SW 1271 (cell line): Measurements from ENCODE around the gene CSPG4.
"Not testable (repeated sequence)": the region's sequence is repeated elsewhere in the genome, so short reads cannot be mapped to it uniquely, and the experiment has no call there.

ENCODE experiments used
- DNase-seq, 2 experiments: peaks; one replicate each; lab custom pipeline; 2025; lab: John Stamatoyannopoulos, UW

Gene CSPG4

DNA sequence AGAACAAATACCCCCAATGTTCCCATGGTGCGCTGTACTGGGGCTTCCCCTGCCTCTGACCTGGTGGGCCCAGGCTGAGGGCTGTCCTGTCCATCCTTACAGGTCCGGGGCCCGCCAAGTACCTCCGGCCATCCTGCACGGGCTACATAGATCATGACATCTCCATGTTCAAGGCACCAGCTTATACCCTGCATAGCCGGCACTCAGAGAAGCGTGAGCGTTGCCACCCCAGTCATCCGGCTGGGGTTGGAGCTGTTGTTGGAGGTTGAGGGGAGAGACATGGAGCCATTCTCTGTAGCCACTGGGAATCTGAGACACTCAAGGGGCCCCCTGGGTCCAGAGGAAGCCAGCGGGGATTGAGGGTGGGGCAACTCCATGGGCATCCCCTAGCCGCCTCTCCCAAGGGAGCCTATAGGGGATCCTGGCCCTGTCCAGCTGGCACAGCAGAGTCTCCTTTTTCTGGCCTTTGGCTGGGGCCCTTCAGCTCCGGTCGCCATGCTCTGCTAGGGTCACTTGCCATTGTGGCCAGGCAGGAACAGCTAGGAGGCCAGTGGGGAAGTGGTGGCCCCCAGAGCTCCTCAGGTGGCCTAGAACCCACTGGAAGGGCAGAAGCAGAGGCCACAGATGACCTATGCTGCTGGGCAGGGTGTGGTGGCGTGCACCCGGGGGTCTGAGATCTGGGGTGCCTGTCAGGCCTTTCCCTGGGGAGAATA, 12.5 kb upstream of the CSPG4 start:
- no peak for DNase-seq

DNA sequence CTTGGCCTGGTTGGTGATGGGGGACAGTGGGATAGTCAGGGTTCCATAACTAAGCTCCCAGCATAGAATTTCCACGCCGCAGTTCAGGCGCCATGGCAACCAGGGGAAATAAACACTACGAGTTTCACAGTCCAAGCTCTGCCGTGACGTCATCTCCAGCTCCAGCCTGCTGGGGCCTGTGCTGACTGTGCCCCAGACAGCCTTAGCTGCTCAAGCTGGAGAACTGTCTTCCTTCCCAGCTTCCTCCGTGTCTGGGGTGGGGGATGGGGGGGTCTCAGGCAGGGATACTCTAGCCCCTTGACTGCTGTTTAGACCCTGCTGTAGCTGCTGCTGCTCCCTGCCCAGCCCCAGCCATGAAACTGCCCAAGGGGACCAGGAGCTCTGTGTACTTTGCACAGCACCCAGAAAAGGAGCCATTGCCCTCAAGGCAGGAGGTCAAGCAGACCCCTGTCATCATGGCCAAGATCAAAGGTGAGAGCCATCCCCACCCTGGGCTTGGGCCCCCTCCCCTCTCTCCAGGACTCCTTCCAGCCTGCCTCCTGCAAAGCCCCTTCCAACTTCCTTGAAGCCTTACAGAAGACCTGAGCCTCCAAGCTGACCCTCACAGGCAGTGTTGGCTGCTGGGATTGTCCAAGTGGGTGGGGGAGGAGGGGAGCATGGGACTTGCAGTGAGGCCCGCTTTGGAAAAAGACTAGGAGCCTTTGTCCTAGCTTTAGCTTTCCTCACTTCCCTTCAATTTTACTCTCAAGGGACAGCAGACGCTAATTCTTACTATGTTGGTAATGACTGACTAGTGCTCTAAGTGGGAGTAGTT, 11.4 kb upstream of the CSPG4 start:
- no peak for DNase-seq

DNA sequence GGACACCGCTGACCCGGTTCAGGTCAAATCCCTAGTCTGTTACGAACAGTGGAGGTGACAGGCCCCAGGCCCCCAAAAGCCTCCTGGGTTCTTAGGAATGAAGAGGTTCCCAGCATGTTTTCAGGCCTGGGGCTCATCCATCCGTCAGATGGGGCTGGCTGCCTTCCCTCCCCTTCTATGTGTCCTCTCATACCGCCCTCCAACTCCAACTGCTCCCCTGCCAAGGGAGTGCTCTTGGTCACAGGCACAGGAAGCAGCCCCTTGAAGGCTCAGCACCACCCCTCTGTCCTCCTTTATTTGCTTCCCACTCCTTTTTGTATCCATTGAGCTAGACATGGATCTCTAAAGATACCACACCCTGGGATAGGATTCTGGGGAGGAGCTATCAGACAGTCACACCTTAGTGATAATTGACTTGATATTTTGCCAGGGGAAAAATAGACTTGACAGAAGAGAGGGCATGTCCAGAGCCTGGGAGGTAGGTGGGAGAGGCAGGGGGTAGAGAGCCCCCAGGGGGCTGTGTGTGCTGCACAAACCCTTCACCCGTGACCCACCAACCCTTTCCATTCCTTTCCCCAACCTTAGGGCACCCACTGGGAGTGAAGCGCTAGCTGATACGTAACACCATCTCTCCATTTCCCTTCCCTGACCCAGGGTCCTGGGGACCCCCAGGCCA, 10.7 kb upstream of the CSPG4 start:
- no peak for DNase-seq

DNA sequence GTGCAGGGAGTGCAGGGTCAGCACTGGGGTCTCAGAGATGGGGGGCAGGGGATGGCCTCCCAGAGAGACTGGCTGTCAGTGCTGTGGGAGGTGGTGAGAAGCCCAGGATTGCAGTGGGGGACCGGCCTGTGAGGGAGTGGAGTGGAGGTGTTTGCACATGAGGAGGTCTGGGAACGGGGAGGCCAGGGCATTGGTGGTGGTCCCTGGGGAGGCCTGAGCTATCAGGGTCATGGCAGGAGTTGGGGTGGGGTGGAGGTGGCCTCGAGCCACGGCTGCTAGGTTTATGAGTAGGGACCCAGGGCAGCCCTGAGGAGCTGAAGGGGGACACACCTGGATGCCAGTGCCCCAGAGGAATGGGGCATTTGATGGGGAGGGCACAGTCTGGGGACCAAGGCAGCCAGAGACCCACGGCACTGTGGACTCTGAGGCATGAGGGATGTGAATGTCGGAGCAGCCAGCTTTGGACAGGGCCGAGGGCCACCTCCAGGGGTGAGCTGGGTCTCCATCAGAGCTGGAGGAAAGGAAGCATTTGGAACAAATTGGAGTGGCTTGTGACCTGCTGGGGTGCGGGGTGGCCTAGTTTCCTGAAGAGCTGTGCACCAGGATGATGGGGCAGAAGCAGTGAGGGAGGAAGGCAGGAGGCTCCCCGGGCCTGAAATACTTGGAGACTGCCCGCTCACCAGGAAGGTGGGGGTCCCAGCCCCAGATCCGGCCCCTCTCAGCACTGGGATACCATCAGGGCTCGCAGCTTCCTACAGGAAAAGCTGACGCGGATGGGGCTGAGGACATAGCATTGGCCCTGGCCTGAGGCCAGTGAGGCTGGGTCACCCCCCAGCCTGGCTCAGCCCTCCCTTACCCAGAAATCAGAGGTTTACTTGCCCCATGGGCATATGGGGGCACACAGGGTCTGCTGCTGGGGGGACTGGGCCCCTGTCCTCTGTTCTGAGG, 9.5 kb upstream of the CSPG4 start:
- no peak for DNase-seq

DNA sequence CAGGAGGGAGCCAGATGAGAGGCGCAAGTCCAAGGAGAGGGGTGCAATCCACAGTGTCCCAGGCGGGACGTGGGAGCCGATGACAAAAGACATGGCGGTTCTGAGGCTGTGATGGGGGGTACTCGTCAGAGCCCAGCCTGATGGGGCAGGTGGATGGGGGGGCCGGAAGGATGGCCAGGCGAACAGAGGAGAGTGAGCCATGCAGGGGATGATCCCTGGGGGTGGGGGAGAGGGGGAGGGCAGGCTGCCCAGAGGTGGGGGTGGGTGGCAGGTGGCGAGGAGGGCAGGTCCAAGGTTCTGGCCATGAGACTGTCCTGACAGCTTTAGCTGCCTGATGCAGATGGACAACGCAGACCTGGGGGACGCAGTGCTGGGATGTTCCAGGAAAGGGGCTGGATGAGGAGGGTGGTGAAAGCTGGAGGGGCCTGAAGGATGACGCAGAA, 8.9 kb upstream of the CSPG4 start:
- no peak for DNase-seq

DNA sequence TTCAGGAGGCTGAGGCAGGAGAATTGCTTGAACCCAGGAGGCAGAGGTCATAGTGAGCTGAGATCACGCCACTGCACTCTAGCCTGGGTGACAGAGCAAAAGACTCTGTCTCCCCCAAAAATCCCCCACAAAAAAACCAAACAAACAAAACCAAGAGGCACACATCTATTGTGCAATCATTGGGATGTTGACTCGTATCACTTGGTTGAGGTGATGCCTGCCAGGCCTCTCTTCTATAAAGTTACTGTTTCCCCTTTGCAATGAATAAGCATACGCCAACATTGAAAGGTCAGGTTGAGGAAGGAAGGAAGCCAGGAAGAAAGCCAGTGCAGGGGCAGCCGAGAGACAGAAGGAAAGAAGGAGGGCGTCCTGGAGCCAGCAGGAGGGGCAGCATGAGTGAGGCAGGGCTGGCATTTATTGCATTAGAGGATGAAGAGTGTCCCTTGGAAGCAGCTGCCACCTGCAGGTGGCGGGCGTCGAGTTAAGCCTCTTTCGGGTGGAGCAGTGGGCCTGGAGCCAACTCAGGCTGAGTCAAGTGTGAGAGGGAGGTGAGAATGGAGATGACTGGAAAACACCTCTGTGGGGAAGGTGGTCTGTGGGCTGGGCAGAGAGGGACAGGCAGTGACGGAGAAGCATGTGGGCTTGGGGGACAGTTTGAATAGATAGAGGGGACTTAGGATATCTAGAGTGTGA, 8.3 kb upstream of the CSPG4 start:
- peak in 1 of 2 experiments; percentile 49 for DNase-seq

DNA sequence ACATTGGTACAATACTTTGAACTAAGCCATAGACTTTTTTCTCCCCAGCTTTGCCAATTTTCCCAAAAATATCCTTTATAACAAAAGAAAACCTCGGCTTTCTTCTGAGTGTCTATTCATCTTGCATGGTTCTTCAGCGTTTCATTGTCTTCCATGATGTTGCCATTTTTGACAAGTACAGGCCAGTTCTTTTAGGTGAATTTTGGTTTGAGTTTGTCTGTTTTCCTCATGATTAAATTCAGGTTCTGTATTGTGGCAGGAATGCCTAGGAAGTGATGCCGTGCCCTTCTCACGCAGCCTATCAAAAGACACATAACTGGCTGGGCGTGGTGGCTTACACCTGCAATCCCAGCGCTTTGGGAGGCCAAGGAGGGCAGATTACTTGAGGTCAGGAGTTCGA, 7.6 kb upstream of the CSPG4 start:
- no peak for DNase-seq

DNA sequence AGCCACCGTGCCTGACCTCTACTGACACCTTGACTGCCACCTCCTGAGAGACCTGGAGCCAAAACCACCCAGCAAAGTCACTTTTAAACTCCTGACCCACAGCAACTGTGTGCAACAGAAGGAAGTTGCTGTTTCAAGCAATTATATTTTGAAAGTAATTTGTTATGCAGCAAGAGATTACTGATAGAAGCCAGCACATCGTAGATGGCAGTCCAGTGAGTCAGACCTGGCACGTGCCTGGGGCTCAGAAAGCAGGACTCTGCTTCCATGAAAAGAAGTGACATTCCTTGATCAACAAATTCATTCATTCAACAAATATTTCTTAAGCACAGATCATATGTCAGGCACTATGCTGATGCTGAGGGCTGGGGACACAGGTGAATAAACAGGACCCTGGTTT, 5.7 kb upstream of the CSPG4 start:
- DNase-seq, result no peak

DNA sequence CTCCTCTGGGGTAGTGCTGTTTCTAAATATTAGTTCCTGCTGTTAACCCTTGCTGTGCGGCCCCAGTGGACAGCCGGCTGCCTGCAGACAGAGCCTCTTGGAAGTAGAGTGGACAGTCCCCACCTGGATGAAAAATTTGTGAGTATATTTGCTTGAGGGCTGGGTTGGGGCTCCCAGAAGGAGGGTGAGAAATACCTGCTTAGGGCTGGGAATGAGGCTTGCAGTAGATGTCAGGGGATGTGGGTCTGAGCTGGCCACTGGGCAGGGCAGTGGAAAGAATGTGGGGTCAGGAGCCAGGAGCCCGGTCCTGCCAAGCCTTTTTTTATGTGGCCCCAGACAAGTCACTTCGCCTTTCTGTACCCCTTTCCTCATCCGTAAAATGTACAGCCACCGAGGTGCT, 4.4 kb upstream of the CSPG4 start:
- DNase-seq, result not testable (repeated sequence)

DNA sequence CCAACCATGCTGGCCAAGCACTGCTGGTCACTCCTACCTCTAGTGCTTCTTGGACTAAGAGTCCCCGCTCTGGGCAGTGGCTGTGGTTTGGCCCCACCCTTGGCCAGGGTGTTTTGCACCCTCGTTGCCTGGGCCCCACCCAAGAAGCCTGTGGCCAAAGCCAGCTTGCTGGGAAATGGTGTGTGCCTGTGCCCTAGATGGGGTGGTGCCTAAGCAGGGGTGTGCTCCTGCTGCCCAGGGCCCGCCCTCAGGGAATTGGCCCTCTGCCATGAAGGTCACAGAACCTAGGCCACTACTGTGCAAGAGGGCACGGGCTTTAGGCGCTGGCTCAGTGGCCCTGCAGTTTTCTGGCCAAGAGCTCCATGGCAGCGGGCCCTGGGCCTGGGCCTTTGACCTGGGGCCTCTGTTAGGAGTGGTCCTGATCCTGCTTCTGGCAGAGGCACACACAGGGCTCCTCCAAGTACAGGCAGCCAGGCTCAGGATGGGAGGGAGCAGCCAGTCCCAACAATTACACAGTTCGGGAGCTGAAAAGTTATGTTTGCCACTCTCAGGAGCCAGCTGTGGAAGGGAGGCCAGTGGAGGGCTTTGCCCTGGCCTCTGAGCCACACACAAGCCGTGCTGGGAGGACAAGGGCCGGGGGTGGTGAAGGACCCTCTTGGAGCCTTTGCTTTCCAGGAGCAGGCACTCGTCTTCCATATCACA, 3.8 kb upstream of the CSPG4 start:
- not testable (repeated sequence) for DNase-seq

DNA sequence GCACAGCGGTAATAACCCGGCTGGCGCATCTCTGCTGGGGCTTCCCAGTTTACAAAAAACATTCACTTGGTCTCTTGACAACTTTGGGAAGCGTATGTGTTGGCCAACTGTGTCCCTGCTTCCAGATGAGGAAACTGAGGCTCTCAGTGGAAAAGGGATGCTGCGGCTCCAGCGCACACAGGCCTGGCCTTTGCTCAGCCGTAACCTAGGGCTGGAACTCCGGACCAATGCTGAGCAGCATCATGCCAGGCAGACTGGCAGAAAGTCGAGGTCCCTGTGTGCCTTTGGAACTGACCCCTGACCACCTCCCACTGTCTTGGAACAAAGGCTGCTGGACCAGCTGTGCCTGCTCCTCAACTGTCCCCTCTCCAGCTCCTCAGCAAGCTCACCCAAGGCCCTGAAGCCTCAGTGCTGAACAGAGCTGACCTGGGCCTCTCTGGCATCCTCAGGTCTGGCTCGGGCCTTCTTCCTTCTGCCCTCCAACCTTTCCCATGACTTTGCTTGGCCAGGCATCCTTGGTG, 2.7 kb upstream of the CSPG4 start:
- DNase-seq, result not testable (repeated sequence)

DNA sequence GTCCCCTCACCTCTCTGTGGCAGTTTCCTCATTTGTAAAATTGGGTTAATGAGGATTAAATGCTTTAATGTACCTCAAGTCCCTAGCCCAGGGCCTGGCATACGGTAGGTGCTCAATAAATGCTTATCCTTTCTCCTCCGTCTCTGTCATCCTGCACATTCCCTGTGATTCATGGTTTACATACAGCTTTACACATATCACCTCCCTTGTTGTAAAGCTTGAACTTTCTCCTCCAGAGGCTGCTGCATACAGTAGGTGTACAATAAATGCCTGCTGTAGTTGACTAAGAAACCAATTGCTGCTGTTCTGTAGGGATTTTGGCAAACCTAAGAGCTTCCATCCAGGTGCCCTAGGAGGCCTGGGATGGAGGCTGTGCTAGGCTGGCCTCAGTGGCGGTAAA, 1.5 kb upstream of the CSPG4 start:
- no peak for DNase-seq

DNA sequence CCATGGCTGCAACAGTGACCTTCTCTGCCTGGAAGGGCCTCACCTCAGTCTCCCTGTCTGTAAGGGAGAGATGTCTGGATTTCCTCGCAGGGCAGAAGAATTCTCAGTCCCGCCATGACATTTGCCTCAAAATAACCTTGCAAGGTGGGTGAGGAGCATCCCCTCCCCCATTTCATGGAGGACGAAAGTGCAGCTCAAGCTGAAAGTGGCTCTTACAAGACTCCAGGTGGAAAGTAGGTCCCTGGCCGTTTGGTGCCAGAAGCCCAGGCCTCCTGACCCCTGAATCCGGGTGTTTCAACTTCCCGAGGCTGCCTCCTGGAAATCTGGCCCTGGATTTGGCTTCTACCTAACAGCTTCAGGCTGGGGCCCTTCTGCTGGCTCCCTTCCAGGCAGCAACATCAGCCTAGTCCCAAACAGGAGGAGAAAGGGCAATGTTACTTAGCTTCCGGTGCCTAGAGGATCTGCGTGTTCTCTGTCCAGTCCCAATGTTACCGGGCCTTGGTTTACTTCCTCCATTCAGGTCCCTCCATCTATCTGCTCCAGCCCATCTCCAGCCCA, 769 bp upstream of the CSPG4 start:
- no peak for DNase-seq

DNA sequence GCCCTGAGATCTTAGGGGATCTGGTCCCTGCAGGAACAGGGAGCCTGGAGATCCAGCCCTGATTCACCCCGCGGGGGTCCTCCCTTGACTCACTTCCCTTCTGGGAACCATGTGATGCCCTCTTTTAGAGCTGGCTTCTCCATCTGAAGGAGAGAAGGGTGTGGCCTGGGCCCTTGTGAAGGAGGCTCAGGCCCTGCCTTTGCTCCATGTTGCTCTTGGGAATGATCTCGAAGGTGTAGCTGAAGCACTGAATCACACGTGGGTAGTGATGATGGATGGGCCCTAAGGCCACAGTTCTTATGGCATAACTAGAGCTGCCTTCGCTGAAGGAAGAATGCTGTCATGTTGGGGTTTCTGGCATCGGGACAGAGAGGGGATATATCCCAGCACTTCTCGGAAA, 1.2 kb downstream of the CSPG4 start:
- DNase-seq, result not testable (repeated sequence)

DNA sequence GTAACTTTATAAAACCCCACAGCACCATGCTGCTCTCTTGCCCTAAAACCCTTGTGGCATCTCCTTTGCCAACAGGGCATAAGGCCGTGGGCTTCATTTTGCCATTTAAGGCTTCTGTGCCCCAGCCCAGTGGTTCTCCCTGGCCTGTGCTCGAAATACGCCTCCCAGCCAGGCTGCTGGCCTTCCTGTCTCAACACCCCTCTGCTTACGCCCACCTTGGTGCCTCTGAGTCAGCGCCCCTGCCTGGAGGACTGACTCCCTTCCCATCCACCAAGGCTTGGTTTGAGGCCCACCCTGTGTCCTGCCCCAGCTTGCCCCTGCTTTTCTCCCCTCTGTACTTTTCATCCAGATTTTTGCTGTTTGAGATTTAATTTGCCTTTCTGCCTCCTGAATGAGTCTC, 1.8 kb downstream of the CSPG4 start:
- DNase-seq, result not testable (repeated sequence)

DNA sequence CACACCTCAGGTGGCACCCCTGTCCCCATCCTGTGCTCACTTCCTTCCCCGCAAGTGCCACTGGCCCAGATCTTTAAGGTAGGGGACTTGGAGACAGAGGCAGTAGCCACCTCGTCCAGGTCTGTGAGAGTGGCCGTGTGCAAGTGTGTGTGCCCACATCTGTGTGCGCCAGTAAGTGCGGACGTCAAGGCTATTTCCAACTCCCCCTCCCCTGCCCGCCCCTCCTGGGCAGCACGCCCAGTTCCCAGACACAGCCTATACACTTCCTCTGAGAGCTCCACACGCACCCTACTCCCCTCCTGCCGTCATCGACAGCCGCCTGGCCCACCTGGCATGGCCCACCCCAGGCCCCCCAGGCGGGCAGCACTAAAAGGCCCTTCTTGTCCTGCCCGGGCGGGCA, 3.2 kb downstream of the CSPG4 start:
- not testable (repeated sequence) for DNase-seq

DNA sequence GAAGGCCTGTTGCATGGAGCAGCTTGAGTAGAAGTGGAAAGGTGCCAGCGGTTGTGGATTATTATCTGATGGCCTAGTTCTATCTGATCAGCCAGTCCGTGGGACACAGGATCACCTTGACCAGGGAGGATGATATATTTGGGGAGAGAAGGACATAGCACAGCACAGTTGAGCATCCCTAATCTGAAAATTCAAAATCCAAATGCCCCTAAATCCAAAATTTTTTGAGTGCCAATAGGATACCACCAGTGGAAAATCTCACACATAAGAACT, 6.0 kb downstream of the CSPG4 start:
- DNase-seq, result no peak

DNA sequence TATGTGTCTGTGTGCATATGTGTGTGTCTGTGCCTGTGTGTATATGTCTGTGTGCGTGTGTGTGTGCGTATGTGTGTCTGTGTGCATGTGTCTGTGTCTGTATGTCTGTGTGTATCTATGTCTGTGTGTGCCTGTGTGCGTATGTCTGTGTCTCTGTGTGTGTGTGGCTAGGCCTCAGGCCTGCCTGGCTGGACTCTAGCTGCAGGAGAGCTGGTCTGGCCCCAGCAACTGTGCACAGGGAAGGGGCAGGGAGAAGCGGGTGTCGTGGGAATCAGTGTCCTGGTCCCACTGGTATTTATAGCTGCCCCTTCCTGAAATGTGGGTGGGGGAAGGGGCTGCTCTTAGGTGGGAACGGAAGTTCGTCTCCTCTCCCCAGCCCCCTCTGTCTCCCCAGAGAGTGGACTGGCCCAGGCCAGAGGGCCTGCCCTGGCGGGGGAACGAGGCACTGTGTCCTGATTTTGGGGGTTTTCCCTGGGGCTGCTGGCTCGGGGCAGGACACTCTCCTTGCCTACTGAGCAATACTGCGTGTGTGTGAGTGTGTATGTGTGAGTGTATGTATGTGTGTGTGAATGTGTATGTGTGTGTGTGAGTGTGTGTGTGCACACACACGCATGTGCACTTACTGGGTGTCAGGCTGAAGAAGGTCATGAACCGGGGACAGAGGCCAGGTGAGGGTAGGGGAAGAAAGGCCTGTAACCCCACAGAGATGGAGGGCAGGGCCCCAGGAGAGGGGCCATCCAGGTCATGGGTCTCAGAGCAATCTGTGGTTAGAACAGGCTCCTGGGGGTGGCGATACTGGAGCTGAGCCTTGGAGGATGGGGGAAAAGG, 6.6 kb downstream of the CSPG4 start:
- no peak for DNase-seq

DNA sequence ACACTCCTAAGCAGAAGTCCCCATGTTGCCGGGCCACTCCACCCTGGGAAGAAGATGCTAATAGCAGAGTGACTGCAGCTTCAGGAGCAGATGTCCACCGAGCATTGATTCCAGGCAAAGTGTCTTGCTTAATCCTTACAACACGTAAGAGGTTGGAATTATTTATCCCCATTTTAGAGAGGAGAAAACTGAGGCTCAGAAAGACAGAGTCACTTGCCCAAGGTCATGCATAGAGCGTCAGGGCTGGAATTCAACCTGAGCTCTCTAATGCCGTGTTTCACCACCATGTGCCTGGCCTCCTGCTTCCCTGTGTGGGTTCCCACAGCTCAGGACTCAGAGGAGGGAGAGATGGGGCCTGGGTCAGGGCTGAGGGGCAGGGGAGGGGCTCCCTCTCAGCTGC, 7.3 kb downstream of the CSPG4 start:
- not testable (repeated sequence) for DNase-seq
